GM21423 (cell line): ENCODE data around the gene SNX6.
"Not testable (repeated sequence)": the region's sequence is repeated elsewhere in the genome, so short reads cannot be mapped to it uniquely, and the experiment has no call there.

ENCODE experiments used
- ATAC-seq: cut with Tn5 transposase; IDR thresholded peaks from one replicate; pipeline ENCODE4 v1.9.1; 2021; ENCODE audit warnings: mild to moderate bottlenecking, moderate library complexity; ENCODE audit not compliant: unreplicated experiment

SNX6 gene

GRCh38 chr14:34629657-34630529 is at the start of gene SNX6:
TSS of gene SNX6 (minus strand) at chr14:34630148. CDS start at chr14:34630116, 32 bp downstream.
- peak; percentile 95 for ATAC-seq

- no peak for ATAC-seq
Observed at GRCh38 chr14:34678735-34679134, 48.8 kb upstream of the SNX6 start.

- no peak for ATAC-seq
Observed at GRCh38 chr14:34678306-34678705, 48.4 kb upstream of the SNX6 start.

DNA sequence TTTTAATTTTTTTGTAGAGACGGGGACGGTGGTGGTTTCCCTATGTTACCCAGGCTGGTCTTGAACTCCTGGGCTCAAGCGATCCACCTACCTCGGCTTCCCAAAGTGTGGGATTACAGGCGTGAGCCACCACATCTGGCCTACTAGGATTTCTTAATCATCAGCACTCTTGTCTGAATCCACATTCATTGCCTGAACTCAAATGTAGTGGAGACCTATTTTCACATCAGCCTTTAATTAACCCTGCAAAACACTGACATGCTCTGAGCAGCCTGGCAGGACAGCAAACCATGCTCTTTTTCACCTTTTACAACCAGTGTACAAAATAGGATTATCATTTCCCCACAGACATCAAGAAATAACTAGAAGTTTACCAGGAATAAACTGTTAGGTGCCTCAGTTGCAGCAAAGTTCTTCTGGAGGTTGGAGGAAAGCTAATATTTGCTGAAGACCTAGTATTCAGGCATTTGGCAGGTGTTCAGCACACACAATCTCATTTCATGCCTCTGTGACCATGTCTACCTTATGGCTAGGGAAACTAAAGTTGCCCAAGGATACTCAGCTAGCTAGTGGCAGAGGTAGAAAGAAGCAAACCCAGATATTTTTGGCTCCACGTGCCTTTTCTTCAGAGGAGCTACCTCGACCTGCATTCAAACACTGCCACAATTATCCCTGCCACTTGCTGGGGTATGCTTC is 46.7 kb upstream of the SNX6 start:
- no peak for ATAC-seq

DNA sequence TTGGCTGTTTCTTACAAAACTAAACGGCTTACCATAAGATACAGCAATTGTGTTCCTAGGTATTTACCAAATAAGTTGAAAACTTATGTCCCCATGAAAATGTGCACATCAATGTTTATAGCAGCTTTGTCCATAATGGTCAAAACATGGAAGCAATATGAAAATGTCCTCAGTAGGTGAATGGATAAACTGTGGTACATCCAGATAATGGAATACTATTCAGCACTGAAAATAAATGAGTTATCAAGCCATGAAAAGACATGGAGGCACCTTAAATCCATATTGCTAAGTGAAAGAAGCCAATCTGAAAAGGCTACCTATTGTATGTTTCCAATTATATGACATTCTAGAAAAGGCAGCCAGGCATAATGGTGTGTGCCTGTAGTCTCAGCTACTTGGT is 43.8 kb upstream of the SNX6 start:
- ATAC-seq: no peak

- no peak for ATAC-seq
Observed at GRCh38 chr14:34671716-34672115, 41.8 kb upstream of the SNX6 start.

DNA sequence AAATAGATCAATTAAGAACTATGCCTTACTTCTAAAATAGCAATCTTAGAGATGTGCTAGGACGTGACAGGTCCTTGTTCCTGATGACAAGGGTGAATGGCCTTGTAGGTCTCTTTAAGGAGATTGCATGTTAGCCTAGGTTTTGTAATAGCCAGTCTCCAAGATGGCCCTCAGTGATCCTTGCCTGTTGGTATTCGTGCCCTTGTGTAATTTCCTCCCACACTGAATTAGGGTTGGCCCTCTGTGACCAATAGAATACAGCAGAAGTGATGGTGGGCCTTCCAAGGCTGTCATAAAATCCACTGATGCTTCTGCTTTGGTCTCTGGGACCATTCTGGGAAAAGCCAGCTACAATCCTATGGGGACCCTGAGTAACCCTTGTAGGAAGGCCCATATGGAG is 38.2 kb upstream of the SNX6 start:
- no peak for ATAC-seq

- no peak for ATAC-seq
Observed at GRCh38 chr14:34667007-34667406, 37.1 kb upstream of the SNX6 start.

- ATAC-seq: no peak
Observed at GRCh38 chr14:34665785-34666435, 36.0 kb upstream of the SNX6 start.

- ATAC-seq: no peak
Observed at GRCh38 chr14:34662561-34663088, 32.7 kb upstream of the SNX6 start.

GRCh38 chr14:34660796-34661195 is 30.8 kb upstream of the SNX6 start:
- no peak for ATAC-seq

DNA sequence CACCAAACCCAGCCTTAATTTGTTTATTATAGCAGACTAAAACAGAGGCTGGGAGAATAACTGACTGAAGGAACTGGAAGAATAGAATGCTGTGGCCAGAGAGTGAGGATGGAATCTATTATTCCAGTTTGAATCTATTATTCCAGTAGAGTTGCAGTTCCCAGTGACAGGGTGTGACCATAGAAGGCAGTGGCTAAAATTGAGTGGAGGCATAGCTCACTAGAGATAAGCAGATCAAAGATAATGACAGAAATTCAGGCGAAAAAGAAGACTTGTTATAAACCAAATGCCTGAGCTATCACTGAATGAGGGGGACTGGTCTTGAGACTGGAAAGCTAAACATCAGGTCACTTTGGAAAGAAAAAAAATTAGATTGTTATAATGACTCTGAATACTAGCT is 26.0 kb upstream of the SNX6 start:
- no peak for ATAC-seq

GRCh38 chr14:34653073-34653472 is 23.1 kb upstream of the SNX6 start:
- ATAC-seq: not testable (repeated sequence)

DNA sequence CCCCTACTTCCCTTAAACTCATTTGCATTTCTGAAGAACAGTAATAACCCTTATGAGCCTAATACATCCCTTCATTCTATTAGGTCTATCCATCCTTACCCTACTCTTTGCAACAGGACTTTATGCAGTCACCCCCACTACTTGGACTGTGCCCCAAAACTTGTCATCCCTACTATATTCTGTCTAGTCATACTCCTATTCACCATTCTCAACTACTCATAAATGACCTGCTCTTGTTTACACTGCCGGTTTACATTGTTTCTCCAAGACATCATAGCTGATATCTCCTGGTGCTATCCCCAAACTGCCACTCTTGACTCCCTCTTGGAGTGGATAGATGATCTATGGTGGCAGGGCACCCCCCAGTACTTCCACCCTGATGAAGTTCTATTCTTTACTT is 22.4 kb upstream of the SNX6 start:
- not testable (repeated sequence) for ATAC-seq

DNA sequence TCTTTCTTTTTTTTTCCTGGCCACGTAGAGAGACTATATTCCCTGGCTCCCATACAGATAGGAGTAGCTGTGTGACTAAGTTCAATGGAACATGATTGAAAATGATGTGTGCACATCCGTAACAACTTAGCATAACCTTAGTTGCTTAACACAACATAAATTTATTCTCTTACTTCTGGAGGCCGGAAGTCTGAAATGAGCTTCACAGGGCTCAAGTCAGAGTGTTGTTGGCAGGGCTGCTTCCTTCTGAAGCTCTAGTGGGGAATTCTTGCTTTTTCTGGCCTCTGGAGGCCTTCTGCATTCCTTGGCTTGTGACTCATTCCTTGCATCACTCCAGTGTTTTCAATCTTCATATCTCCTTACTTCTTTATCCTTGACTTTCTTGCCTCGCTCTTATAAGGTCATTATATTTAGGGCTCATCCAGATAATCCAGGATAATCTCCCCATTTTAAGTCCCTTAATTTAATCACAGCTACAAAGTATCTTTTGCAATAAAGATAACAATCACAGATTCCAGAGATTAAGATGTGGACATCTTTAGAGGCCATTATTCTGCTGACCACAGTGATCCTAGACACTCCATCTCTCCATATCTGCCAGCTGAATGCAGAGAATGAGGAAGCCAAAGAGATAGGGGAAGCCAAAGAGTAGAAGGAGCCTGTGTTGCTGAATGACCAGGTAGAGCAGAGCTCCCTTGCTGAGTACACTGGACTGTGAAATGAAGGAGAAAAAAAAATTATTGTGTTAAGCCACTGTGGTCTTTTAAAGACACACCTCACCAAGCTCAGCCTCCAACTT is 21.0 kb upstream of the SNX6 start:
- ATAC-seq: no peak

DNA sequence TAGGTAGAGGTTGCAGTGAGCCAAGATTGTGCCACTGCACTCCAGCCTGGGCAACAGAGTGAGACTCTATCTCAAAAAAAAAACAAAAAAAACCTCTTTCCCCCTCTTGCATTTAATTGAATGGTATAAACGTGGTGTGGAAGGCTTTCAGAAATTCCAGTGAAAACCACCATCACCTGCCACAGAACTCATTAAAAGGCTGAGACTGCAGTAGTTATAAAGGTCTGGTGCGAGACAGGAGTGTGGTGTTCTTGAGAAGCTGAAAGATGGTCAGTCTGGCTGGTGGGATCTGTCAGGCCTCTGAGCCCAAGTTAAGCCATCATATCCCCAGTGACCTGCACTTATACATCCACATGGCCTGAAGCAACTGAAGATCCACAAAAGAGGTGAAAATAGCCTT is 20.1 kb upstream of the SNX6 start:
- not testable (repeated sequence) for ATAC-seq

DNA sequence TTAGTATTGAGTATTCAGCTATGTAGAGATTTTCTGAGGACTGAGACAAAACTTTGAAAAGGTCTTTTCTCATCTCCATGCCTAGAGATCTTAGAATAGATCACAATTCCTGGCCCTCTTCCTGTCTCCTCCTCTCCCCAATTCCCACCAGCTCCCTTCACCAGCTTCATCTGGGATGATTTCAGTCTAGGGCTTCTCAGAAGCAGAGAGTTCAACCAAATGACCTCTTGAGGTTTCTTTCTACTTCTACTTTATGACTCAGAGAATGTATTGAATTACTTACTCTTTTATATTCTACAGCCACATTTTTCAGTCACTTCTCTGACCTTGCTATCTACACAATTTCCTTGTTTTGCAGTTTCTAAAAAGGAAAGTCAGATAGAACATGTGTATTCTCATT is 19.4 kb upstream of the SNX6 start:
- ATAC-seq: no peak

DNA sequence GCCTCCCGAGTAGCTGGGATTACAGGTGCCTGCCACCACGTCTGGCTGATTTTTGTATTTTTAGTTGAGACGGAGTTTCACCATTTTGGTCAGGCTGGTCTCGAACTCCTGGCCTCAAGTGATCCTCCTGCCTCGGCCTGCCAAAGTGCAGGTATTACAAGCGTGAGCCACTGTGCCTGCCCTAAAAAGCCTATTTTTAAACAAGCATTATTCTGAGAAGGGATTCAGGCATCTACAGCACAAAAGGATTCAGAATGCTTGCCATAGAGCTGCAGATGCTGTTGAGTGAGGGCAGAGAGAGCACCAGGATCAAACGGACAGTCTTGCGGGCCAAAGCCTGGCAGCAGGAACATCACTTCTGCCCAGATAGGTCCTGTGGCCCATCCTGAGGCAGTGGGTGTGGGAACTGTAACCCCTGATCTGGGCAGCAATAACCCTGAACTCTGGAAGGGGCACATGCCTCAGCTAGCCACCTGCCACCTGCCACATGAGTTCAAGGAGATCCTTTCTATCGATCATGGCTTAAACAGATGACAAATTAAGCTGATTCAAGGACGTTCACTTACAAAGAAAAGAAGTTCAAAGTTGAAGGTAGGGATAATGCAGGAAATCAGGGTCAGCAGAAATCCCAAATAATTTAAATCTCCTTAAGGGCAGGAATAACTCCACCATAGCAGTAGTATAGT is 16.8 kb upstream of the SNX6 start:
- ATAC-seq: no peak

GRCh38 chr14:34643361-34643760 is 13.4 kb upstream of the SNX6 start:
- ATAC-seq: no peak

DNA sequence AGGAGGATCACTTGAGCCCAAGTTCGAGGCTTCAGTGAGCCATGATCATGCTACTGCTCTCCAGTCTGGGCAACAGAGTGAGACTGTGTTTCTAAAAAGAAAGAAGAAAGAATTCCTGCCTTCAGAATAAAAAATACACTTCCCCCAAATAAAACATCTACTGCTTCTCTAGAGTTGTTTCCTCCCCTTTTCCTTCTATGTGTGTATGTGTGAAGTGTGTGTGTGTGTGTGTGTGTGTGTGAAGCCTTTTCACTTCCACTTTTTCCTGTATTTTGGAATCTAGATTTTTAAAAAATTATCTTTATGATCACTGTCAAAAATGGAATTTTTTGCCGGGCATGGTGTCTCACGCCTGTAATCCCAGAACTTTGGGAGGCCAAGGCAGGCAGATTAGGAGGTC is 12.6 kb upstream of the SNX6 start:
- no peak for ATAC-seq
